KG1 (cell line): ENCODE measurements around the gene RNU1-1.
"Not testable (repeated sequence)": the region's sequence is repeated elsewhere in the genome, so short reads cannot be mapped to it uniquely, and the experiment has no call there.

Experiments
- DNase-seq: peaks from one replicate; lab custom pipeline; 2025; lab: John Stamatoyannopoulos, UW

RNU1-1 gene

DNA sequence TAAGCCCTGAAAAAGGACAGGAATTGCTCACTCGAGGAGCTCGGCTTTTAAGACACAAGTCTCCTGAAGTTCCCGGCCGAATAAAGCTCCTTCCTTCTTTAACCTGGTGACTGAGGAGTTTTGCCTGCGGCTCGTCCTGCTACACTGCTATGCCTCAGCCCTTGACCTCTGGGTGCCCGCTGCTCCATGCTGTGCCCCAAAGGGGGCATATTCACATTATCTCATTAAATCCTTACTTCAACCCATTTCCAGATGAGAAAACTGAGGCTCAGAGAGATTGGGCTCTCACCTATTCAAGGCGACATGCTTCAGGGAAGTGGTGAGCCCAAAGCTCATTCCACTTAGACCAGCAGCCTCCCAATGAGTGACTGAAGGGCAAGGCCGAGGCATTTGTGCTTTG is 20.4 kb downstream of the RNU1-1 start:
- not testable (repeated sequence) for DNase-seq

- not testable (repeated sequence) for DNase-seq
Measured at GRCh38 chr1:16492937-16493336, 21.1 kb downstream of the RNU1-1 start.

- no peak for DNase-seq
Measured at GRCh38 chr1:16491056-16491675, 22.9 kb downstream of the RNU1-1 start.

DNA sequence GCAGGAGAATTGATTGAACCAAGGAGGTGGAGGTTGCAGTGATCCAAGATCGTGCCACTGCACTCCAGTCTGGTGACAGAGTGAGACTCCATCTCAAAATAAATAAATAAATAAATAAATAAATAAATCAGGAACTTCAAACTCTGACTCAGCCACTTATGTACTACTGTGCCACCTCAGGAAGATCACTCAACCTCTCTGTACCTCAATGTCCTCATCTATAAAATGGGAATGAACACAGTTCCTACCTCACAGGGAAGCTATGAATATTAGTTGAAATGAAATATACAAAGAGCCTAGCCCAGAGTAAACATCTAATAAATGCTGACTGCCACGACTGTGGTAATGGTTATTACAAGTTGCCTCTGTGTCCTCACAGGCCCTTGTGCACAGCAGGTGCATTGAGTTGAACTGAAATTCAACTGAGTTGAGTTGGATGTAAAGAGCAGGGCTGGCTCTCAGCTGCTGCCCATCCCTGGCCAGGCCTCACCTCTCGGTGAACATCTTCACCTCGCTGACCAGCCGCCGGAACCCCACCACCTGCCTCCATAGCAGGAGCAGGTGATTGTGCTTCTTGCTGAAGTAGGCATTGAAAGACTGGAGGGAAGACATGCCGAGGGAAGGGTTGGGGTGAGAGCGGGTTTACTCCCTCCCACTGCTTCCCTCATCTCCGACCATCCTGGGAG is 24.7 kb downstream of the RNU1-1 start:
- DNase-seq, result not testable (repeated sequence)

GRCh38 chr1:16487011-16487410 is 27.1 kb downstream of the RNU1-1 start:
- not testable (repeated sequence) for DNase-seq

GRCh38 chr1:16486316-16486715 is 27.8 kb downstream of the RNU1-1 start:
- DNase-seq, result not testable (repeated sequence)

DNA sequence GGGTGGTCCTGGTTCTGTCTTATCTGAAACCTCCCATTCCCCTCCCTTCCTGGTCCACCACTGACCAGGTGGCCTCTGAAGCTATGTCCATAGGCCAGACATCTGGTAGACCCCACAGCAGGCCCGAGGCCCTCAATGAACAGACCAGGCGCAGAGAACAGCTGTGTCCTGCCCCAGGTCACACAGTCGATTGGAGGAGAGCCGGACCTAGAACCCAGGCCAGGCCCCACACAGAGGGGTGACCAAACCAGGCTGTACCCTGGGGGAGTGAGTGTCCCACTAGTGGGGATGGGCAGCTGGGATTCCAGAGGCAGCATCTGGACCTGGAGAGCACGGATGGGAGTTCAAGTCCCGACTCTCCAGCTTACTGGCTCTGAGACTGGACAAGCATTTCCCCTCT is 29.2 kb downstream of the RNU1-1 start:
- no peak for DNase-seq

DNA sequence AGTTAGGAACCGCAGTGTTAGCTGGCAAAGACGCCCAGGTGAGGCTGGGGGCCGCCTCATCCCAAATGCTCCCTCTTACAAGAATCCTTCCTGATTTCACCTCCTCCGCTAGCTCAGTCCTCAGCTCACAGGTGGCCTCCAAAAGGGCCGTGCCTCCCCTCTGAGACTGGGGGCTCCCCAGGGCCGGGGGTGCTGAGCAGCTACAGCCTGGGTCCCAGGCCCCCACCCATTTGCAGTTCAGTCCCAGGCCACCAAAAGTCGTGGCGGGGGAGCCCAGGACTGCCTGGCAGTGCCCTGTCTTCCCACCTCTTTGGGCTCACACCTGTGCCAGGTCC is 29.6 kb downstream of the RNU1-1 start:
- no peak for DNase-seq

DNA sequence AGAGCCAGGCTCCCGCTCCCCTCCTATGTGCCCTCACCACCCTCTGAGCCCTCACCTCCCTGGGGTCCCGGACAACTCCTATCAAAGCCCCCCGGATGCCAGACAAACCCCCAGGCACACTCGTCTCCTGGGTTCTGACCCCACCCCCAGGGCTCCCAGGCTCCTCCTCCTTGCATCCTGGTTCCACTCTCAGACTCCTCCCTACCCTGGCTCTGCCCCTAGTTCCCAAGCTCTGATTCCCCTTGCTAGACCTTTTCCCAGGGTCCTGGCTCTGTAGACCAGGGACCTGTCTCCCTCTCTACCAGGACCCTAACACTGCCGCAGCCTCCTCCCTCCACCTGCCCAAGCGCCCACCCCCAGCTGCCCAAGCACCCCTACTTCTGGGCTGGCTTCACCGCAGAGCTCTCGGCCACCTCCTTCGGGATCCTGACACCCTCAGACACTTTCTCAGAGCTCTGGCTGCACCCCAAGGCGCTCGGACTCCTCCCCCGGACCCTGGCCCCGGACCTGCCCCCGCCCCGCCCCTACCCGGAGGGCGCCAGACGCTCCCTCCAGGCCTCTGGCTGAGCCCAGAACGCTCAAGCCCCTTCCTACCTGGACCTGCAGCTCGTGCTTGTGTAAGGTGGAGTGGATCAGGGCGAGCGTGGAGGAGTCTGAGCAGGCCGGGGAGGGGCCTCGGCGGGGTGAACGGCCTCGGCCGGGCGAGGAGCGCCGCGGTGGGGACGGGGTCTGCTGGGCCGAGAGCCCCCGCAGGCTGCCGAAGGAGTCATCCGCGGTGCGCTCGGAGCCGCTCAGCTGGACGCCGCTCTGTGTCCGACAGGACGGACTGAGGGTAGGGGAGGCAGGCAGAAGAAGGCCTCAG is 30.2 kb downstream of the RNU1-1 start:
- not testable (repeated sequence) for DNase-seq

GRCh38 chr1:16483146-16483545 is 30.9 kb downstream of the RNU1-1 start:
- DNase-seq, result not testable (repeated sequence)

GRCh38 chr1:16478091-16478490 is 36.0 kb downstream of the RNU1-1 start:
- DNase-seq, result no peak

DNA sequence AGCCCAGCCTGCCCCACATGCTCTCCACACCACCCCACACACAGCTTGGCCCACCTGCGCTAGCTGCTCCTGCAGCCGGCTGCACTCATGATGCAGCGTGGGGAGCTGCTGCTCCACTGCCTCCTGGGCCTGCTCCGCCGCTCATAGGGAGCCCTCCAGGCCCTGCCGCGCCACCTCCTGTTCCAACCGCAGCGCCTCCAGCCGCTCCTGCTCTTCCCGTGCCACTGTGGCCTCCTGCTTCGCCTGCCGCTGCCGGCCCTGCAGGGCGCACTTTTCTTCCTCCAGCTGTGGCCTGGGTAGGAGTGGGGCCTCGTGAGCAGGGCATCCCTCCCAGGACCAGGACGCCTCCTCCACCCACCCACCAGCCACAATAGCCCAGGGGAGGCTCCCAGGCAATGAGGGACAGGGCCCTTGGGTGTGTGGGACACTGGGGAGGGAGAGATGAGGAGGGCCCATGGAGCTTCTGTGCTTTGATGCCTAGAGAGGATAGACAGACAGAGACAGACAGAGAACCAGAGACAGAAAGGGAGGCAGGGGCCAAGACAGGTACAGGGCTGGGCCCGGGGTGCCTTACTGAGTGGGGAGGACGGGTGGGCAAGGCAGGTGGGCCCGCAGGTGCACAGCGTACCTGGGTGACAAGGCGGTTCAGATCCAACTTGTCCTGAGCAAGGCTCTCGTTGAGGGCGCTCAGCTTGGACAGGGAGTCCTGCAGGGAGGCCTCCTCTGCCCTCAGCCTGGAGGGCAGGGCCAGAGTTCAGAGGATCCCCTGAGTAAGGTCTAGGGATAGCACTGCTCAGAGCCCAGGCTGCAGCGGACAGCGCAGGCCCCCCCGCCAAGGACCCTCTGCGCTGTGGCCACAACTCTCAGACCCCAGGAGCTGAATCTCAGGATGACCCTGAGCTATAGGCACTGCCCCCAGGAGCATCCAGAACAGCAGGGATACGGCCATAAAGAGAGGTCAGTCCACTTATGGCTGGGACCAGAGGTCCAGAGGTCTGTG is 38.0 kb downstream of the RNU1-1 start:
- not testable (repeated sequence) for DNase-seq

DNA sequence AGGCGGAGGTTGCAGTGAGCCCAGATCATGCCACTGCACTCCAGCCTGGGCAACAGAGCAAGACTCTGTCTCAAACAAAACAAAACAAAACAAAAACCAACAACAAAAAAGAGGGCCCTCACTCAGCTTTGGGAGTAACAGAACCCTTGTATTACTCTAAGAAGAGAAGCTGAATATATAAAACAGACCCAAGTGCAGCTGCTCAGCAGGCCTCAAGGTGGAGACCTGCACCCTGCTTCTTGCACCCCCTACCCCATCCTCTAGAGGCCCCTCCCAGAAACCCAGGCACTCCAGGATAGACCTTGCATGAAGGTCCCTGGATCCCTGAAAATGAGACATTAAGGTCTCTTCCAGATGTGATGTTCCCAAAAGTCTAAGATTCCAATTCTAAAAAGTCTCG is 39.2 kb downstream of the RNU1-1 start:
- not testable (repeated sequence) for DNase-seq

DNA sequence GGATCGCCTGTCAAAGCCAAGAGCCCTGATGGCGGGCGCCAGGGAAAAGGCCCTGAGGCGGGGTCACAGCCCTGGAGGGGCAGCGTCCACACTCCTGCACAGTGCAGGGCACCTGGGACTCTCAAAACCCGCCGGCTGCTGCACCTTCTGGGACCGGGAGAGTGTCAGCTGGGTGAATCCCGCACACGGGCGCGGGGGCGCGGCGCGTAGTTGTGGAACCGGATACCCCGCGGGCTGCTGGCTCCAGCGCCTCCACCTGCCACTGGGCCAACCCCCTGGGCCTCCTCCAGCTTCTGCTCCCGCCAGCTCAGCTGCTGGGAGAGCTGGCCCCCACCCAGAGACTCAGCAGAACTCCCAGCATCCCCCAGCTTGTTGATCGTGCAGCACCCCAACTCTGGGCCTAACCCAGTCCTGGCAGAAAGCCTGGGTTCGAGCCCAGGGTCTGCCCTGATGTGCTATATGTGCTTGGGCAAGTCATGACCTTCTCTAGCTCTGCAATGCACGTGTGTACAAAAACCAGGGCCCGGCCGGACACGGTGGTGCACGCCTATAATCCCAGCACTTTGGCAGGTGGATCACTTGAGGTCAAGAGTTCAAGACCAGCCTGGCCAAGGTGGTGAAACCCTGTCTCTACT is 39.8 kb downstream of the RNU1-1 start:
- DNase-seq, result no peak

- no peak for DNase-seq
Measured at GRCh38 chr1:16468558-16468957, 45.5 kb downstream of the RNU1-1 start.

GRCh38 chr1:16464917-16465625 is 49.0 kb downstream of the RNU1-1 start:
- no peak for DNase-seq
